Astrocyte (in vitro differentiated cells and primary cell): ENCODE results near the gene LSP1.
"Not testable (repeated sequence)": the region's sequence is repeated elsewhere in the genome, so short reads cannot be mapped to it uniquely, and the experiment has no call there.

Source experiments
- EZH2 ChIP-seq: IDR thresholded peaks from 2 replicates; pipeline ENCODE4 v1.6.1; 2012; ENCODE audit warnings: mild to moderate bottlenecking, low read length, inconsistent platforms; ENCODE audit not compliant: insufficient read depth
- TF ChIP-seq, protein P1 (sequence below): IDR thresholded peaks from 2 replicates; pipeline ENCODE4 v1.5.1; 2011; ENCODE audit warnings: low read depth, mild to moderate bottlenecking, inconsistent platforms, low read length, moderate library complexity; ENCODE audit not compliant: insufficient read depth

DNA sequence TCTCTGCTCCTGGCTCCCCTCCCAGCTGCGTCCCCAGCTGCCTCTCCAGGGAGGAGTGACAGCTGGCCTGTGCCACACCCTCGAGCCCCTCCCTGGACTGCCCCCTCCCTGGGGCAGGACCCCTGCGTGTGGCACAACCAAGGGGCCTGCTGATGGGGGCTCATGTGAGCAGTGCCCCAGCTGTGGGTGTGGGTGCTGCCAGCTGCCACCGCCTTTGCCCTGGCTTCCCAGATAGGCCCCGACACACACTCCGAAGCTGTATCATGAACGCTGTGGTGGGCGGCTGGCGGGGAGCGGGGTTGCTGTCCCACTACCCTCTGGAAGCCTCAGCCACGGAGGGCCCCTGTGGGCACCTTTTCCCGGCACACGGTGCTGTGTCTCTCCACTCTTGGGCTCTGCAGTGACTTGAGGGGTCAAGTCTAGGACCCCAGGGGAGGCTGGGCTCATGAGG lies 23.0 kb downstream of the LSP1 start:
- TF ChIP-seq, protein P1, sequence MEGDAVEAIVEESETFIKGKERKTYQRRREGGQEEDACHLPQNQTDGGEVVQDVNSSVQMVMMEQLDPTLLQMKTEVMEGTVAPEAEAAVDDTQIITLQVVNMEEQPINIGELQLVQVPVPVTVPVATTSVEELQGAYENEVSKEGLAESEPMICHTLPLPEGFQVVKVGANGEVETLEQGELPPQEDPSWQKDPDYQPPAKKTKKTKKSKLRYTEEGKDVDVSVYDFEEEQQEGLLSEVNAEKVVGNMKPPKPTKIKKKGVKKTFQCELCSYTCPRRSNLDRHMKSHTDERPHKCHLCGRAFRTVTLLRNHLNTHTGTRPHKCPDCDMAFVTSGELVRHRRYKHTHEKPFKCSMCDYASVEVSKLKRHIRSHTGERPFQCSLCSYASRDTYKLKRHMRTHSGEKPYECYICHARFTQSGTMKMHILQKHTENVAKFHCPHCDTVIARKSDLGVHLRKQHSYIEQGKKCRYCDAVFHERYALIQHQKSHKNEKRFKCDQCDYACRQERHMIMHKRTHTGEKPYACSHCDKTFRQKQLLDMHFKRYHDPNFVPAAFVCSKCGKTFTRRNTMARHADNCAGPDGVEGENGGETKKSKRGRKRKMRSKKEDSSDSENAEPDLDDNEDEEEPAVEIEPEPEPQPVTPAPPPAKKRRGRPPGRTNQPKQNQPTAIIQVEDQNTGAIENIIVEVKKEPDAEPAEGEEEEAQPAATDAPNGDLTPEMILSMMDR = not testable (repeated sequence)
- not testable (repeated sequence) for TF ChIP-seq EZH2
